ENCODE data around the gene KIT. TPM values are rescaled to one million over a fixed set of nuclear protein-coding genes. Genes with fewer than 3 reads are reported as not detected.

The KIT gene
- total and polyA plus RNA-seq, 2 donors (not counting 3 experiments of a cell fraction or from before 2014, with no cell fraction given) = 19.8 to 39.7 TPM

DNA sequence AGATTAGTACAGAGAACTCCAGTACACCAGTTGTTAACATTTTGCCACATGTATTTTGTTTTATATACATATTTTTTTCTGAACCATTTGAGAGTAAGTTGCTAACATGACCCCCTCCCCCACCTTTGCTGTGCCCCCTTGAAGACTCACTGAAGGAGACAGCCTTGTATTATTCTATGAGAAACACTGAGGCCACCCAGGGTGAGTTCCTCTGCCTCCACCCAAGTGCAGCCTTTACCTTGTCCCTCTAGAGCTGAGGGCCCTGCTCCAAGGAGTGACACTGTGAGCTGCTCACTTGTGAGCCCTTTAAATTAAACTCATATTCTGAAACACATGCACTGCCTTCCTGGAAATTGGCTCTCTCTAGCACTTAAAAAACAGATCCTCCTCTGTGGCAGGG lies 21.1 kb downstream of the KIT start:
- H3K27ac ChIP-seq (ENCODE audit: insufficient read depth, low read depth, low read length) = no peak overlapping the region
- H3K36me3 ChIP-seq (ENCODE audit: control insufficient read depth in 2 of 2, extremely low read depth in 1 of 2, insufficient read depth in 2 of 2, low read length in 2 of 2) = no peaks in the 10 kb centered on the region
- DNase-seq (ENCODE audit: low read depth, low spot score) (no peak), FAIRE-seq (no peak)
- no peak overlapping the region for H3K9ac ChIP-seq (replicated peaks; ENCODE audit: extremely low read depth, insufficient read depth, low read length)
- POLR2A ChIA-PET = no interaction called here
- no peak overlapping the region for H2AFZ ChIP-seq (ENCODE audit: low read depth, low read length)
- H4K20me1 ChIP-seq (replicated peaks; ENCODE audit: control insufficient read depth, extremely low read depth, insufficient read depth, low read length) = no peaks in the 10 kb centered on the region
- H3K4me3 ChIP-seq (replicated peaks in 1 of 3; ENCODE audit: insufficient read depth in 1 of 3, low read depth in 1 of 3, low read length in 3 of 3) = no peak overlapping the region
- intact Hi-C loops (cut with micrococcal nuclease) = no loop called here
- CTCF ChIA-PET = interaction anchor here (3.7 kb wide), 1 partner anchor 282 kb away, joined by 11 read pairs; no protein-coding TSS in a partner anchor
- dilution Hi-C loops (cut with MboI; ENCODE audit: extremely low pct_ligation_motif_present, low sequenced_read_pairs) = no loop called here
- BruUV-seq (replicated peaks) = no TSS peak
- H3K9me3 ChIP-seq (replicated peaks; ENCODE audit: control insufficient read depth, insufficient read depth, low read length) = no peaks in the 10 kb centered on the region
- H3K9me1 ChIP-seq (replicated peaks; ENCODE audit: control insufficient read depth, extremely low read depth, insufficient read depth, low read length) = no peaks in the 10 kb centered on the region
- H3K4me1 ChIP-seq (ENCODE audit: control insufficient read depth, extremely low read depth, insufficient read depth, low read length) = no peaks in the 10 kb centered on the region
- TF ChIP-seq, protein P1, sequence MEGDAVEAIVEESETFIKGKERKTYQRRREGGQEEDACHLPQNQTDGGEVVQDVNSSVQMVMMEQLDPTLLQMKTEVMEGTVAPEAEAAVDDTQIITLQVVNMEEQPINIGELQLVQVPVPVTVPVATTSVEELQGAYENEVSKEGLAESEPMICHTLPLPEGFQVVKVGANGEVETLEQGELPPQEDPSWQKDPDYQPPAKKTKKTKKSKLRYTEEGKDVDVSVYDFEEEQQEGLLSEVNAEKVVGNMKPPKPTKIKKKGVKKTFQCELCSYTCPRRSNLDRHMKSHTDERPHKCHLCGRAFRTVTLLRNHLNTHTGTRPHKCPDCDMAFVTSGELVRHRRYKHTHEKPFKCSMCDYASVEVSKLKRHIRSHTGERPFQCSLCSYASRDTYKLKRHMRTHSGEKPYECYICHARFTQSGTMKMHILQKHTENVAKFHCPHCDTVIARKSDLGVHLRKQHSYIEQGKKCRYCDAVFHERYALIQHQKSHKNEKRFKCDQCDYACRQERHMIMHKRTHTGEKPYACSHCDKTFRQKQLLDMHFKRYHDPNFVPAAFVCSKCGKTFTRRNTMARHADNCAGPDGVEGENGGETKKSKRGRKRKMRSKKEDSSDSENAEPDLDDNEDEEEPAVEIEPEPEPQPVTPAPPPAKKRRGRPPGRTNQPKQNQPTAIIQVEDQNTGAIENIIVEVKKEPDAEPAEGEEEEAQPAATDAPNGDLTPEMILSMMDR (IDR thresholded peaks at IDR 0.05; ENCODE audit: extremely low read depth in 1 of 2, insufficient read depth in 1 of 2, low read depth in 1 of 2, low read length in 2 of 2) = no peak
- no peak for TF ChIP-seq MYC (IDR thresholded peaks at IDR 0.05; ENCODE audit: low read depth, low read length)
- TF ChIP-seq, protein P2, sequence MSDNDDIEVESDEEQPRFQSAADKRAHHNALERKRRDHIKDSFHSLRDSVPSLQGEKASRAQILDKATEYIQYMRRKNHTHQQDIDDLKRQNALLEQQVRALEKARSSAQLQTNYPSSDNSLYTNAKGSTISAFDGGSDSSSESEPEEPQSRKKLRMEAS (IDR thresholded peaks at IDR 0.05; ENCODE audit: insufficient read depth, insufficient read length) = no peak
- TF ChIP-seq FOS (IDR thresholded peaks at IDR 0.05; ENCODE audit: borderline replicate concordance, insufficient read depth, low read length) = no peak
- TF ChIP-seq POLR2A (IDR thresholded peaks at IDR 0.05; ENCODE audit: low read depth, low read length) = no peak
- TF ChIP-seq GATA2 (IDR thresholded peaks at IDR 0.05; ENCODE audit: insufficient read depth, insufficient read length, low read depth, low read length) = no peak
- no peak for TF ChIP-seq POLR2AphosphoS5 (IDR thresholded peaks at IDR 0.05; ENCODE audit: insufficient read depth, low read depth, low read length)
- no peak for TF ChIP-seq JUN (IDR thresholded peaks at IDR 0.05; ENCODE audit: borderline replicate concordance, insufficient read depth, insufficient read length, low read depth)
- TF ChIP-seq EZH2 (IDR thresholded peaks at IDR 0.05; ENCODE audit: borderline replicate concordance, low read depth, low read length, severe bottlenecking) = no peak
- H3K27me3 ChIP-seq (ENCODE audit: control insufficient read depth in 2 of 2, insufficient read depth in 2 of 2, low read length in 2 of 2) = peaks cover 0 to 5% of the 10 kb centered on the region in 2 experiments
- H3K4me2 ChIP-seq (ENCODE audit: insufficient read depth, low read length) = no peak overlapping the region
- no peaks in the 10 kb centered on the region for H3K79me2 ChIP-seq (ENCODE audit: control insufficient read depth, insufficient read depth, low read length)
